ENCODE results near the gene SLC30A3.
"Not testable (repeated sequence)": the region's sequence is repeated elsewhere in the genome, so short reads cannot be mapped to it uniquely, and the experiment has no call there.

Gene SLC30A3

DNA sequence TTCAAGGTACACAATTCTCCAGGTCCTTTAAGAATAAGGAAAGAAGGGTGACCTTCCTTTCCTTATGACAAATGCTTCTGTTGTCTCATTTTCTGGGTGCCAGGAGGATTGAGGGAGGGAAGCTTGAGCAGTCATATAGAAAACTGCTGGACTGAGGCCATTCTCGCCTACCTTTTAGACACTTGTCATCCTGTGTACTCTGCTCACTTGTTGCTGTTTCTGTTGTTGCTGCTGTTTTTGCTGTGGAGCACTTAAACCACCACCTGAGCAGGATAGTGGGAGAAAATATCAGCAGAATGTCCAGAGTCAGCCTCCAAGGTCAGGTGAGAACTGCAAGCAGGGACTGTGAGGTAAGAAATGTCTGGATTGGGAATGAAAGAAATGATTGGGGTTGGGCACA lies 15.2 kb upstream of the SLC30A3 start:
- in situ Hi-C loops (cut with HindIII; ENCODE audit: low pct_unique_long_range_greater_than_20kb, low sequenced_read_pairs) = no loop called here
- TF ChIP-seq JUND (IDR thresholded peaks at IDR 0.05; ENCODE audit: low read depth) = no peak
- no peak for DNase-seq (ENCODE audit: low read depth in 1 of 2, low spot score in 1 of 2)

GRCh38 chr2:27275211-27276150 lies 12.6 kb upstream of the SLC30A3 start, which contains the start of gene DNAJC5G:
DNAJC5G (plus strand) TSS chr2:27275433; CDS start chr2:27276729, 1,296 bp downstream.
- in situ Hi-C loops (cut with HindIII; ENCODE audit: low pct_unique_long_range_greater_than_20kb, low sequenced_read_pairs) = no loop called here
- no peak for TF ChIP-seq JUND (IDR thresholded peaks at IDR 0.05; ENCODE audit: low read depth)
- no peak for DNase-seq (ENCODE audit: low read depth in 1 of 2, low spot score in 1 of 2)

DNA sequence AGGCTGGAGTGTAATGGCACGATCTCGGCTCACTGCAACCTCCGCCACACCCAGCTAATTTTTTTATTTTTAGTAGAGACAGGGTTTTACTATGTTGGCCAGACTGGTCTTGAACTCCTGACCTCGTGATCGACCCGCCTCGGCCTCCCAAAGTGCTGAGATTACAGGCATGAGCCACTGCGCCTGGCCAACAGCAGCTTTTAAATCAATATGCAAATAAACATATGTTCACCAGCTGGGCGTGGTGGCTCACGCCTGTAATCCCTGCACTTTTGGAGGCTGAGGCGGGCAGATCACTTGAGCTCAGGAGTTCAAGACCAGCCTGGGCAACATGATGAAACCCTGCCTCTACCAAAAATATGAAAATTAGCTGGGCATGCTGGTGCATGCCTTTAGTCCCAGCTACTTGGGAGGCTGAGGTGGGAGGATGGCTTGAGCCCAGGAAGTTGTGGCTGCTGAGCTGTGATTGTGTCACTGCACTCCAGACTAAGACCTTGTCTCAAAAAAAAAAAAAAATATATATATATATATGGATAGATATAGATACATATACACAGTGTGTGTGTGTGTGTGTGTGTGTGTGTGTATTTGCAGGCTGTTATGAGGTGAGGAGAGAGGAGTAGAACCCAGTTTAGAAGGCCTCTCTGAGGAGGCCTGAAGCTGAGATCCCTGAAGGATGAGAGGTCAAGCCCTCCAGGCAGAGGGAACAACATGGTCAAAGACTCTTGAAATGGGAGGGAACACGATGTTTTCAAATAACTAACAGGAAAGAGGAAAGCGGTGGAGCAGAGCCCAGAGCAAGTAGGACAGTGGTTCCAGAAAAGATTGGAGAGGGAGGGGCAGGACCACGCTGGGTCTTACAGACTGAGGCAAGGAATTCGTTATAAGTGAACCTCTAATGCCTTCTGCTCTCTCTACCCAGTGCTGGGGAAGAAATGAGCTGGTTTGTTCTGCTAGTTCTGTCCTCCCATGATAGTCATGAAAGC lies 10.0 kb upstream of the SLC30A3 start:
- in situ Hi-C loops (cut with HindIII; ENCODE audit: low pct_unique_long_range_greater_than_20kb, low sequenced_read_pairs); DNase-seq (ENCODE audit: low read depth in 1 of 2, low spot score in 1 of 2): not testable (repeated sequence)

- in situ Hi-C loops (cut with HindIII; ENCODE audit: low pct_unique_long_range_greater_than_20kb, low sequenced_read_pairs) = no loop called here
- TF ChIP-seq JUND (IDR thresholded peaks at IDR 0.05; ENCODE audit: low read depth) = no peak
- DNase-seq (ENCODE audit: low read depth in 1 of 2, low spot score in 1 of 2) = no peak
Measured at GRCh38 chr2:27271631-27272340, 8.9 kb upstream of the SLC30A3 start.

DNA sequence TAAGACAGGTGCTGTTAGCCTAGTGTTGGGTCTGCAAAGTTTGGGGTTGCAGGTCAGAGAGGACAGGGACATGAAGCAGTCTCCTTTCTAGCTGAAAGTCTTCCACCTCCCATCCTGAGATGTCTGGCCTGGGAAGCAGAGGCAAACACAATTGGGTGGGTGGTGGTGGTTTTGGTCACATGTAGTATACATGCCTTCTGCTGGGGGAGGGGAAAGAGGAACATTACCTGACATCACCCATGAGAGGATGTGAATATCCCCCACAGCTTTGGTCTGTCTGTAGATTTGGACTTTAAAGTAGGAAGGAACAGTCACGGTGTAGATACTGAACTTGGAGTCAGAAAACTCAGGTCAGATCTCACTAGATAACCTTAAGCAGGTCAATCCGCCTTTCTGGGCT lies 7.8 kb upstream of the SLC30A3 start:
- in situ Hi-C loops (cut with HindIII; ENCODE audit: low pct_unique_long_range_greater_than_20kb, low sequenced_read_pairs) = no loop called here
- TF ChIP-seq JUND (IDR thresholded peaks at IDR 0.05; ENCODE audit: low read depth) = no peak
- DNase-seq (ENCODE audit: low read depth in 1 of 2, low spot score in 1 of 2) = no peak

DNA sequence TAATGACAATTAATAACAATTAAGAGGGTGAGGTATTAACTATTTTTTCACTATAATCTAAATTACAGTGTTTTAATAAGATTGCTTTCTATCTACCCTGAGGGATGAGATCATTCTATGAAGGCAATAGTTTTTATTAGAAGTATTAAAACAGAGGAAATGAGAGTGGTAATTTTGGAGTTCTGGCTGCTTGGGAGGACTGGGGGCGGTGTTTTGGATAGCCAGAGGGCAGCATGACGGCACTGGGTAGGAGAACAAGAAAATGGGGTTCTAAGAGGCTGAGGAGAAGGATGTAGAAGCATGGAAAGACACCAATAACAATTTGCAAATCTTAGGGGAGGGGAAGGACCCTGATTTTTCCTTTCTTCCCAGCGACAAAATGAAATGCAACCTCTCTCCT lies 7.3 kb upstream of the SLC30A3 start:
- in situ Hi-C loops (cut with HindIII; ENCODE audit: low pct_unique_long_range_greater_than_20kb, low sequenced_read_pairs) = no loop called here
- no peak for TF ChIP-seq JUND (IDR thresholded peaks at IDR 0.05; ENCODE audit: low read depth)

GRCh38 chr2:27268296-27268695 lies 5.4 kb upstream of the SLC30A3 start:
- DNase-seq (ENCODE audit: low read depth in 1 of 2, low spot score in 1 of 2); in situ Hi-C loops (cut with HindIII; ENCODE audit: low pct_unique_long_range_greater_than_20kb, low sequenced_read_pairs): not testable (repeated sequence)

More for the DNA sequence above, 7.3 kb upstream of the SLC30A3 start:
- DNase-seq (ENCODE audit: low read depth in 1 of 2, low spot score in 1 of 2) = no peak

DNA sequence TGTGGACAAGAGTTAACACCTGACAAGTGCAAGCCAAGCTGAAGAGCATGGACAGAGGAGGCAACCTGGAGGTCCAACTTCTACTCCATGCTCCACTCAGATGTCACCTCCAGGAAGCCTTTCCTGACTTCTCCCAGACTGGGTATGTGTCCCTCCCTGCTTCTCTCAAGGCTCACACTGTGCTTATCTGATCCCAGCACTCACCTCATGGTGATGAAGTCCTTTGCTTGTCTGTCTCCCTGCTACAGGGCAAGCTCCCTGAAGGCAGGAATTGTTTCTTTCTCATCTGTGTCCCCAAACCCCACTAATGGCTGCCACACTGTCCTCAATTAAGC lies 2.7 kb upstream of the SLC30A3 start:
- in situ Hi-C loops (cut with HindIII; ENCODE audit: low pct_unique_long_range_greater_than_20kb, low sequenced_read_pairs) = no loop called here
- TF ChIP-seq JUND (IDR thresholded peaks at IDR 0.05; ENCODE audit: low read depth) = no peak
- no peak for DNase-seq (ENCODE audit: low read depth in 1 of 2, low spot score in 1 of 2)

DNA sequence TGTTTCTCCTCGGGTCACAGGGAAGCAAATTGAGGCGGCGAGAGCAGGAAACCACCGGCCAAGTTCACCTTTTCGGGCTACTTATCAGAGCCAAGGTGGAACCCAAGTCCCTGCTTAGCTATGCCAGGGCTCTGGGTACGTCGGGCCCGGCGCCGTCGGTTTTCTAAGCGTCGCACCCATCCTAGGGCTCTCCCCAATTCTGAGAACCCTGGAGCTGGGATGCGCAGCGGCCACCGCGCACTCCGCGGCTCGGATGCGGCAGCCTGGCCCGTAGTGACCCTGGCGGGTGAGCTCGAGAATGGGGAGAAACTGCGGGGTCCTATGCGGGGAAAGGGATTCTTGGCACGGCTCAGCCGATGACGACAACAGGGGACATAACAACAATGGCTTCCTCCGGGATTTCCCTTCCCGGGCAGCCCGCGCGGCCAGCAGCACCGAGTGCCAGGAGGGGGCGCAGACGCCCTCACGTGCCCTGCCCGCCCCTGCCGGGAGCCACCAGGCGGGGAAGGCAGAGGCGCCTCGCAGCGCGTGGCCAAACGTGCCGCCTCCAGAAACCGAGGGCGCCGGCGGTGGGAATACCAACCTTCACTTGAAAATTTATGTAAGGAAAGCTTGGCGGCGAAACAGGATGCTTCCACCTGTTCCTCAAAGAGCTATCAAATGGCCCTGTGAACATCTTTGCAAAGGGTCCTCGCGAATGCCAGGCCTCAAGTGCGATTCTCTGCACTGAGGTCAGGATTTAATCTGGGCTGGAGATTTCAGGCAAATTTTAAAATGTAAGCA lies 2.1 kb upstream of the SLC30A3 start:
- peak; percentile 49 to 68 for DNase-seq (ENCODE audit: low read depth in 1 of 2, low spot score in 1 of 2)
- no peak for TF ChIP-seq JUND (IDR thresholded peaks at IDR 0.05; ENCODE audit: low read depth)
- in situ Hi-C loops (cut with HindIII; ENCODE audit: low pct_unique_long_range_greater_than_20kb, low sequenced_read_pairs) = no loop called here

- in situ Hi-C loops (cut with HindIII; ENCODE audit: low pct_unique_long_range_greater_than_20kb, low sequenced_read_pairs) = no loop called here
- no peak for DNase-seq (ENCODE audit: low read depth in 1 of 2, low spot score in 1 of 2)
- no peak for TF ChIP-seq JUND (IDR thresholded peaks at IDR 0.05; ENCODE audit: low read depth)
Measured at GRCh38 chr2:27264253-27264752, 1.5 kb upstream of the SLC30A3 start.
